ENCODE data around the gene IFIT2. TPM values are rescaled to one million over a fixed set of nuclear protein-coding genes. Genes with fewer than 3 reads are reported as not detected.
"Not testable (repeated sequence)": the region's sequence is repeated elsewhere in the genome, so short reads cannot be mapped to it uniquely, and the experiment has no call there.

The IFIT2 gene
- total RNA-seq = 10 to 100 TPM; 36.9 to 38.9 TPM
- polyA plus RNA-seq (2013, experiment 1 of 2) = 7.9 TPM
- 7.5 TPM for polyA plus RNA-seq (2013, experiment 2 of 2)
- total RNA-seq = 0.59 to 1,644 (median 34.3) reads per million in 172 experiments

- H3K36me3 Mint-ChIP-seq (ENCODE audit: low read depth) = peaks cover 52% of the 10 kb centered on the region
- Histone ChIP-seq H3K27ac (ENCODE audit: low read depth in 1 of 2, low read length in 2 of 2) (peak within 1 kb of the TSS; percentile 78 to 89), H3K27me3 (ENCODE audit: control insufficient read depth in 1 of 2, insufficient read depth in 2 of 2, low read length in 2 of 2) (no peaks in the 10 kb centered on the region), H3K9me3 (ENCODE audit: control insufficient read depth in 1 of 2, insufficient read depth in 1 of 2, low read length in 2 of 2) (peaks cover 5 to 6% of the 10 kb centered on the region in 2 experiments), H3K36me3 (ENCODE audit: insufficient read depth, low read length) (peaks cover 13% of the 10 kb centered on the region), H3K4me1 (ENCODE audit: insufficient read depth, low read length) (peaks cover 15% of the 10 kb centered on the region), H3K4me3 (ENCODE audit: low read length) (peak within 1 kb of the TSS; percentile 68)
- peak within 1 kb of the TSS; percentile 99 for H3K27ac Mint-ChIP-seq
- POLR2A ChIA-PET = interaction anchor here (0.6 to 3.7 kb wide), 28 partner anchors 11 to 1484 kb away, joined by 3 to 55 read pairs (median 4); partner anchors contain the start of genes ATAD1, IFIT1, IFIT3 and IFIT5
- TF ChIP-seq CTCF (IDR thresholded peaks at IDR 0.05) = no peak
- DNase-seq (peak in 10 of 14 experiments; percentile 11 to 84 (median 35)), ATAC-seq (ENCODE audit: poor library complexity) (peak; percentile 78)
- CTCF ChIA-PET = interaction anchor here (1.2 to 1.7 kb wide), 3 partner anchors 36 to 68 kb away, joined by 3 to 6 read pairs (median 4); no protein-coding TSS in a partner anchor
- intact Hi-C loops (cut with DNase I, micrococcal nuclease) = loop anchor here (2.0 to 5.0 kb wide), 6 partner anchors 50 to 121 kb away; partner anchors contain the start of genes IFIT5 (in 2 of the 2), IFIT1 (in 1 of the 2) and LIPA (in 1 of the 2)
- H3K27me3 Mint-ChIP-seq = no peaks in the 10 kb centered on the region
- peaks cover 58% of the 10 kb centered on the region for H3K4me1 Mint-ChIP-seq (ENCODE audit: low read depth)
- peak within 1 kb of the TSS; percentile 93 for H3K4me3 Mint-ChIP-seq
- peaks cover 9% of the 10 kb centered on the region for H3K9me3 Mint-ChIP-seq
These were observed at the start of gene IFIT2 for GRCh38 chr10:89301721-89302445. Gene IFIT2 (plus strand): TSS chr10:89302046. CDS start chr10:89302124, 78 bp downstream.

GRCh38 chr10:89252225-89252585 lies 49.6 kb upstream of the IFIT2 start:
- peak overlapping the region in 1 of 2 donors; percentile 14 for H3K27ac ChIP-seq (ENCODE audit: low read depth in 1 of 2, low read length in 2 of 2)
- H3K4me1 ChIP-seq (ENCODE audit: insufficient read depth, low read length) = peaks cover 10% of the 10 kb centered on the region
- no peaks in the 10 kb centered on the region for H3K27me3 ChIP-seq (ENCODE audit: control insufficient read depth in 1 of 2, insufficient read depth in 2 of 2, low read length in 2 of 2)
- peaks cover 9% of the 10 kb centered on the region for H3K36me3 Mint-ChIP-seq (ENCODE audit: low read depth)
- DNase-seq (no peak), ATAC-seq (ENCODE audit: poor library complexity) (no peak)
- H3K9me3 ChIP-seq (ENCODE audit: control insufficient read depth in 1 of 2, insufficient read depth in 1 of 2, low read length in 2 of 2) = peaks cover 0 to 6% of the 10 kb centered on the region in 2 experiments
- peaks cover 30% of the 10 kb centered on the region for H3K4me1 Mint-ChIP-seq (ENCODE audit: low read depth)
- CTCF ChIA-PET = interaction anchor here (1.1 to 2.0 kb wide), 5 partner anchors 28 to 319 kb away, joined by 3 to 4 read pairs (median 4); partner anchors contain the start of gene IFIT5
- POLR2A ChIA-PET = interaction anchor here (0.9 to 3.3 kb wide), 19 partner anchors 9 to 585 kb away, joined by 3 to 35 read pairs (median 5); partner anchors contain the start of genes IFIT1, IFIT2, IFIT3 and IFIT5
- peak overlapping the region; percentile 72 for H3K4me3 ChIP-seq (ENCODE audit: low read length)
- intact Hi-C loops (cut with DNase I, micrococcal nuclease) = loop anchor here (2.0 to 10.0 kb wide), 5 partner anchors 50 to 453 kb away; partner anchors contain the start of genes KIF20B (in 2 of the 2), IFIT2 (in 1 of the 2), IFIT5 (in 1 of the 2) and PANK1 (in 1 of the 2)
- peak overlapping the region; percentile 92 for H3K4me3 Mint-ChIP-seq
- H3K9me3 Mint-ChIP-seq = no peaks in the 10 kb centered on the region
- peak overlapping the region; percentile 89 for H3K27ac Mint-ChIP-seq
- TF ChIP-seq CTCF (IDR thresholded peaks at IDR 0.05) = no peak
- H3K36me3 ChIP-seq (ENCODE audit: insufficient read depth, low read length) = no peaks in the 10 kb centered on the region
- H3K27me3 Mint-ChIP-seq = no peaks in the 10 kb centered on the region

- H3K27ac Mint-ChIP-seq; H3K4me3 Mint-ChIP-seq; ATAC-seq (ENCODE audit: poor library complexity); H3K27me3 ChIP-seq (ENCODE audit: control insufficient read depth in 1 of 2, insufficient read depth in 2 of 2, low read length in 2 of 2); H3K36me3 ChIP-seq (ENCODE audit: insufficient read depth, low read length); H3K9me3 Mint-ChIP-seq; H3K27ac ChIP-seq (ENCODE audit: low read depth in 1 of 2, low read length in 2 of 2); H3K4me3 ChIP-seq (ENCODE audit: low read length); H3K27me3 Mint-ChIP-seq; H3K9me3 ChIP-seq (ENCODE audit: control insufficient read depth in 1 of 2, insufficient read depth in 1 of 2, low read length in 2 of 2); CTCF ChIA-PET; POLR2A ChIA-PET; H3K36me3 Mint-ChIP-seq (ENCODE audit: low read depth): not testable (repeated sequence)
- peaks cover 10% of the 10 kb centered on the region for H3K4me1 ChIP-seq (ENCODE audit: insufficient read depth, low read length)
- peak in 1 of 14 experiments; percentile 29 for DNase-seq
- intact Hi-C loops (cut with DNase I, micrococcal nuclease) = loop anchor here (10.0 kb wide), 2 partner anchors 160 to 450 kb away; partner anchors contain the start of genes IFIT5 (in 1 of the 2) and KIF20B (in 1 of the 2)
- H3K4me1 Mint-ChIP-seq (ENCODE audit: low read depth) = peaks cover 17% of the 10 kb centered on the region
These were observed 46.7 kb upstream of the IFIT2 start for GRCh38 chr10:89255091-89255579.

All from CD4-positive, alpha-beta T cell (primary cell).